A673 (cell line): ENCODE measurements around the gene THRB.

Experiments
- CTCF ChIP-seq: fragments of 300-800, 200-600 bp; sonication (generic); conservative IDR thresholded peaks from 2 replicates; pipeline ENCODE4 v1.5.1; 2017; ENCODE audit warnings: low read depth, mild to moderate bottlenecking, antibody characterized with exemption, low read length, moderate library complexity, mixed read lengths
- EZH2 ChIP-seq: fragments of 200-600 bp; sonication (generic); IDR thresholded peaks from 2 replicates; pipeline ENCODE4 v1.6.1; 2017; ENCODE audit warnings: borderline replicate concordance, low read depth, mild to moderate bottlenecking, mixed read lengths, antibody characterized with exemption, low read length; ENCODE audit not compliant: poor library complexity, severe bottlenecking

GRCh38 chr3:24344784-24345439 lies 149.7 kb downstream of the THRB start:
- TF ChIP-seq CTCF (no peak), EZH2 (no peak)
